K562 (cell line): ENCODE results near the gene MALRD1.

Experiments used
- ARID2 ChIP-seq: fragments of 450-650 bp; IDR thresholded peaks from 2 replicates; pipeline ENCODE4 v1.6.1; 2017; ENCODE audit warnings: antibody characterized with exemption, mild to moderate bottlenecking
- BRCA1 ChIP-seq, 2 experiments: fragments of 450-650 bp in 1 of 2; sonication (generic) in 1 of 2; formaldehyde crosslinking in 1 of 2; IDR thresholded peaks; 2 replicates each; pipeline versions ENCODE4 v1.5.0 to v1.6.1; 2017 to 2020; ENCODE audit warnings: mild to moderate bottlenecking in 1 of 2, missing genetic modification reagents in 1 of 2
- EZH2 ChIP-seq: IDR thresholded peaks from 2 replicates; pipeline ENCODE4 v1.6.1; 2012; ENCODE audit warnings: low read depth, mild to moderate bottlenecking, inconsistent platforms, low read length, borderline replicate concordance
- MAFG ChIP-seq: fragments of 450-650 bp; conservative IDR thresholded peaks from 2 replicates; pipeline ENCODE4 v1.6.1; 2016; ENCODE audit warnings: missing genetic modification characterization, missing compliant biosample characterization
- NFIC ChIP-seq: fragments of 450-650 bp; IDR thresholded peaks from 2 replicates; pipeline ENCODE4 v1.6.1; 2017; ENCODE audit warnings: mild to moderate bottlenecking, inconsistent platforms
- POLR2A ChIP-seq: fragments of 450-650 bp; conservative IDR thresholded peaks from 2 replicates; pipeline ENCODE4 v1.6.1; 2016
- RAD21 ChIP-seq, 2 experiments: fragments of 250-450 bp in 1 of 2; fragments of 450-650 bp in 1 of 2; sonication (Bioruptor Pico) in 1 of 2; formaldehyde crosslinking in 1 of 2; IDR thresholded peaks in 1 of 2; conservative IDR thresholded peaks in 1 of 2; 2 replicates each; pipeline versions ENCODE4 v1.4.0 to v1.8.0; 2020 to 2022; ENCODE audit warnings: mild to moderate bottlenecking in 2 of 2, moderate library complexity in 1 of 2
- TCF3 ChIP-seq: sonication (generic); formaldehyde crosslinking; IDR thresholded peaks from 2 replicates; pipeline ENCODE4 v1.4.0; 2020; ENCODE audit warnings: mild to moderate bottlenecking, missing genetic modification reagents
- TCF7L2 ChIP-seq: fragments of 150-350 bp; IDR thresholded peaks from 2 replicates; pipeline ENCODE4 v1.6.1; 2016; ENCODE audit warnings: low read depth, mild to moderate bottlenecking, low read length, moderate library complexity
- ZFX ChIP-seq: sonication (generic); formaldehyde crosslinking; IDR thresholded peaks from 2 replicates; pipeline ENCODE4 v1.8.0; 2022; ENCODE audit warnings: mild to moderate bottlenecking, missing genetic modification reagents, moderate library complexity
- ZNF24 ChIP-seq: fragments of 450-650 bp; IDR thresholded peaks from 2 replicates; pipeline ENCODE4 v1.6.1; 2016
- TF ChIP-seq, protein P1 (sequence below), 3 experiments: IDR thresholded peaks in 2 of 3; conservative IDR thresholded peaks in 1 of 3; 2 replicates each; pipeline ENCODE4 v1.5.1; 2011 to 2012; ENCODE audit warnings: low read length in 3 of 3, mild to moderate bottlenecking in 3 of 3, control low read depth in 2 of 3, improper control_type of control experiment in 1 of 3, inconsistent platforms in 1 of 3, low read depth in 1 of 3, mixed read lengths in 1 of 3, moderate library complexity in 1 of 3; ENCODE audit not compliant: insufficient read depth in 2 of 3
- TF ChIP-seq, protein P2 (sequence below): sonication (generic); formaldehyde crosslinking; IDR thresholded peaks from 2 replicates; pipeline ENCODE4 v1.8.0; 2023; ENCODE audit warnings: mild to moderate bottlenecking, missing genetic modification reagents
- TF ChIP-seq, protein P3 (sequence below): sonication (generic); formaldehyde crosslinking; IDR thresholded peaks from 2 replicates; pipeline ENCODE4 v1.8.0; 2022; ENCODE audit warnings: mild to moderate bottlenecking, missing genetic modification reagents

DNA sequence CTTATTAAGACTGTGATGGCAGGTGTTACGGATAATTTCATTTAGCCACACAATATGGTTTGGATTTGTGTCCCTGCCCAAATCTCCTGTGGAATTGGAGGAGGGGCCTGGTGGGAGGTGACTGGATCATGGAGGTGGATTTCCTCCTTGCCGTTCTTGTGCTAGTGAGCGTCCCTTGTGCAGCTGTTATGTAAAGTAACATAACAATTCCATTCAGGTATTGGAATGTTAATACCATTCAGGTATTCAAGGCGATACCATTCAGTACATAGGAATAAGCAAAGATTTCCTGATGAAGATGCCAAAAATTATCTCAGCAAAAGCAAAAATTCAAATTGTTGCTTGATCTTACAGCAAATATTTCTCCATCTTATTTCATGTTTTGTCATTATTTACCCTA lies 735.1 kb downstream of the MALRD1 start:
- no peak for TF ChIP-seq ZNF24
- TF ChIP-seq POLR2A: no peak
- TF ChIP-seq, protein P1, sequence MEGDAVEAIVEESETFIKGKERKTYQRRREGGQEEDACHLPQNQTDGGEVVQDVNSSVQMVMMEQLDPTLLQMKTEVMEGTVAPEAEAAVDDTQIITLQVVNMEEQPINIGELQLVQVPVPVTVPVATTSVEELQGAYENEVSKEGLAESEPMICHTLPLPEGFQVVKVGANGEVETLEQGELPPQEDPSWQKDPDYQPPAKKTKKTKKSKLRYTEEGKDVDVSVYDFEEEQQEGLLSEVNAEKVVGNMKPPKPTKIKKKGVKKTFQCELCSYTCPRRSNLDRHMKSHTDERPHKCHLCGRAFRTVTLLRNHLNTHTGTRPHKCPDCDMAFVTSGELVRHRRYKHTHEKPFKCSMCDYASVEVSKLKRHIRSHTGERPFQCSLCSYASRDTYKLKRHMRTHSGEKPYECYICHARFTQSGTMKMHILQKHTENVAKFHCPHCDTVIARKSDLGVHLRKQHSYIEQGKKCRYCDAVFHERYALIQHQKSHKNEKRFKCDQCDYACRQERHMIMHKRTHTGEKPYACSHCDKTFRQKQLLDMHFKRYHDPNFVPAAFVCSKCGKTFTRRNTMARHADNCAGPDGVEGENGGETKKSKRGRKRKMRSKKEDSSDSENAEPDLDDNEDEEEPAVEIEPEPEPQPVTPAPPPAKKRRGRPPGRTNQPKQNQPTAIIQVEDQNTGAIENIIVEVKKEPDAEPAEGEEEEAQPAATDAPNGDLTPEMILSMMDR (IDR thresholded peaks at IDR 0.05 in 2 of 3, conservative IDR thresholded peaks at IDR 0.05 in 1 of 3; ENCODE audit: insufficient read depth in 2 of 3, low read depth in 1 of 3, low read length in 3 of 3): no peak
- no peak for TF ChIP-seq BRCA1 (IDR thresholded peaks at IDR 0.05)
- TF ChIP-seq BRCA1 (CRISPR knock-in tag; IDR thresholded peaks at IDR 0.05): no peak
- TF ChIP-seq, protein P2, sequence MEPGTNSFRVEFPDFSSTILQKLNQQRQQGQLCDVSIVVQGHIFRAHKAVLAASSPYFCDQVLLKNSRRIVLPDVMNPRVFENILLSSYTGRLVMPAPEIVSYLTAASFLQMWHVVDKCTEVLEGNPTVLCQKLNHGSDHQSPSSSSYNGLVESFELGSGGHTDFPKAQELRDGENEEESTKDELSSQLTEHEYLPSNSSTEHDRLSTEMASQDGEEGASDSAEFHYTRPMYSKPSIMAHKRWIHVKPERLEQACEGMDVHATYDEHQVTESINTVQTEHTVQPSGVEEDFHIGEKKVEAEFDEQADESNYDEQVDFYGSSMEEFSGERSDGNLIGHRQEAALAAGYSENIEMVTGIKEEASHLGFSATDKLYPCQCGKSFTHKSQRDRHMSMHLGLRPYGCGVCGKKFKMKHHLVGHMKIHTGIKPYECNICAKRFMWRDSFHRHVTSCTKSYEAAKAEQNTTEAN (CRISPR knock-in tag): no peak
- no peak for TF ChIP-seq TCF3
- no peak for TF ChIP-seq EZH2
- TF ChIP-seq NFIC: no peak
- no peak for TF ChIP-seq ARID2
- TF ChIP-seq, protein P3, sequence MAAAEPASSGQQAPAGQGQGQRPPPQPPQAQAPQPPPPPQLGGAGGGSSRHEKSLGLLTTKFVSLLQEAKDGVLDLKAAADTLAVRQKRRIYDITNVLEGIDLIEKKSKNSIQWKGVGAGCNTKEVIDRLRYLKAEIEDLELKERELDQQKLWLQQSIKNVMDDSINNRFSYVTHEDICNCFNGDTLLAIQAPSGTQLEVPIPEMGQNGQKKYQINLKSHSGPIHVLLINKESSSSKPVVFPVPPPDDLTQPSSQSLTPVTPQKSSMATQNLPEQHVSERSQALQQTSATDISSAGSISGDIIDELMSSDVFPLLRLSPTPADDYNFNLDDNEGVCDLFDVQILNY (CRISPR knock-in tag): no peak
- no peak for TF ChIP-seq MAFG
- no peak for TF ChIP-seq RAD21 (CRISPR knock-in tag; conservative IDR thresholded peaks at IDR 0.05 in 1 of 2, IDR thresholded peaks at IDR 0.05 in 1 of 2)
- no peak for TF ChIP-seq TCF7L2
- no peak for TF ChIP-seq ZFX (CRISPR knock-in tag)
